Karpas-422 (cell line): ENCODE data around the gene ERC2. TPM values are rescaled to one million over a fixed set of nuclear protein-coding genes. Genes with fewer than 3 reads are reported as not detected.

Experiments
- DNase-seq: peaks from one replicate; pipeline ENCODE4 v3.0.0-alpha.2; 2015
- H2AFZ ChIP-seq: fragments of 200-600 bp; sonication (generic); 2 replicates; pipeline ENCODE4 v1.6.1; 2014; ENCODE audit warnings: antibody characterized with exemption, low read length, mixed read lengths
- H3K27ac ChIP-seq: fragments of 200-600 bp; sonication (generic); 2 replicates; pipeline ENCODE4 v1.5.1; 2014; ENCODE audit warnings: mild to moderate bottlenecking, low read length, moderate library complexity
- H3K27me3 ChIP-seq: fragments of 200-600 bp; sonication (generic); 2 replicates; pipeline ENCODE4 v1.6.1; 2014; ENCODE audit warnings: low read length, mixed read lengths
- H3K36me3 ChIP-seq: fragments of 200-600 bp; sonication (generic); 2 replicates; pipeline ENCODE4 v1.6.1; 2014; ENCODE audit warnings: low read length, mixed read lengths; ENCODE audit not compliant: insufficient read depth
- H3K4me1 ChIP-seq: fragments of 200-600 bp; sonication (generic); 2 replicates; pipeline ENCODE4 v1.6.1; 2014; ENCODE audit warnings: mild to moderate bottlenecking, low read length, mixed read lengths
- H3K4me2 ChIP-seq: fragments of 200-600 bp; sonication (generic); 2 replicates; pipeline ENCODE4 v1.6.1; 2014; ENCODE audit warnings: low read length, low read depth, mild to moderate bottlenecking; ENCODE audit not compliant: poor library complexity, severe bottlenecking
- H3K4me3 ChIP-seq: fragments of 200-600 bp; sonication (generic); 2 replicates; pipeline ENCODE4 v1.5.1; 2014; ENCODE audit warnings: mild to moderate bottlenecking, antibody characterized with exemption, low read length, mixed read lengths
- H3K79me2 ChIP-seq: fragments of 200-600 bp; sonication (generic); 2 replicates; pipeline ENCODE4 v1.6.1; 2014; ENCODE audit warnings: mild to moderate bottlenecking, low read length, mixed read lengths
- H3K9ac ChIP-seq: fragments of 200-600 bp; sonication (generic); 2 replicates; pipeline ENCODE4 v1.6.0; 2014; ENCODE audit warnings: low read length
- H3K9me2 ChIP-seq: fragments of 200-600 bp; sonication (generic), shearing (Covaris generic); replicated peaks from 2 replicates; pipeline ENCODE4 v1.6.0; 2014; ENCODE audit warnings: mild to moderate bottlenecking, low read length, moderate library complexity; ENCODE audit not compliant: insufficient read depth
- H3K9me3 ChIP-seq: fragments of 300-700, 200-600 bp; sonication (generic); 2 replicates; pipeline ENCODE4 v1.6.1; 2014; ENCODE audit warnings: low read length, mixed read lengths
- H4K20me1 ChIP-seq: fragments of 200-600 bp; sonication (generic); 2 replicates; pipeline ENCODE4 v1.6.1; 2014; ENCODE audit warnings: mild to moderate bottlenecking, antibody characterized with exemption, low read length, low read depth; ENCODE audit not compliant: insufficient read depth
- total RNA-seq: library from RNA; depleted of rRNA; stranded (reverse); fragments of >200 nt; shearing (Covaris generic); gene quantifications from 2 replicates; pipeline ENCODE4 v1.2.3, GENCODE V29; 2014; ENCODE audit warnings: low replicate concordance

The ERC2 gene
- total RNA-seq, 1 experiment from 2014 or later = 3.7 TPM

DNA sequence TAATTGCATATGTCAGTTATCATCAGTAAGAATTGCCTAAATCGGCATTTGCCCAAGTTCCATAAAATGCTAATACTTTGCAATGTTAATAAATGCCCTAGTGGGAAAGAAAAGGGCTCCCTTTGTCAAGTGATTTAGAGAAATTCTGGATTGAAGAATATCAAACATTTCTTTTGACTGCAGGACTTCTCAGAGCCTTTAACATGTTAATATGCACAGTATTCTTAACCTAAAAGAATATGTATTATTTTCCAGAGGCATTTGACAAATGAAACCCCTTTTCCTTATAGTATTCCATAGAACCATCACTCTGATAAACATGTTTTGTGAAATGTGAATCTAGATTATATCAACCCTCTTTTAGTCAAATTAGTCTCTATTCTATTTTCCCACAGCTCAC lies 529.0 kb downstream of the ERC2 start:
- Histone ChIP-seq H3K9ac (no peak overlapping the region), H3K9me2 (no peaks in the 10 kb centered on the region), H3K27ac (no peak overlapping the region), H3K36me3 (no peaks in the 10 kb centered on the region), H2AFZ (no peak overlapping the region), H3K27me3 (no peaks in the 10 kb centered on the region), H3K9me3 (no peaks in the 10 kb centered on the region), H3K79me2 (no peaks in the 10 kb centered on the region), H4K20me1 (no peaks in the 10 kb centered on the region), H3K4me2 (no peak overlapping the region), H3K4me3 (no peak overlapping the region), H3K4me1 (no peaks in the 10 kb centered on the region)
- no peak for DNase-seq

GRCh38 chr3:55937301-55937700 lies 531.0 kb downstream of the ERC2 start:
- Histone ChIP-seq H4K20me1 (no peaks in the 10 kb centered on the region), H3K27ac (no peak overlapping the region), H3K9ac (no peak overlapping the region), H3K4me2 (no peak overlapping the region), H3K4me1 (no peaks in the 10 kb centered on the region), H2AFZ (no peak overlapping the region), H3K27me3 (no peaks in the 10 kb centered on the region), H3K79me2 (no peaks in the 10 kb centered on the region), H3K4me3 (no peak overlapping the region), H3K36me3 (no peaks in the 10 kb centered on the region), H3K9me2 (no peaks in the 10 kb centered on the region), H3K9me3 (no peaks in the 10 kb centered on the region)
- DNase-seq = no peak

DNA sequence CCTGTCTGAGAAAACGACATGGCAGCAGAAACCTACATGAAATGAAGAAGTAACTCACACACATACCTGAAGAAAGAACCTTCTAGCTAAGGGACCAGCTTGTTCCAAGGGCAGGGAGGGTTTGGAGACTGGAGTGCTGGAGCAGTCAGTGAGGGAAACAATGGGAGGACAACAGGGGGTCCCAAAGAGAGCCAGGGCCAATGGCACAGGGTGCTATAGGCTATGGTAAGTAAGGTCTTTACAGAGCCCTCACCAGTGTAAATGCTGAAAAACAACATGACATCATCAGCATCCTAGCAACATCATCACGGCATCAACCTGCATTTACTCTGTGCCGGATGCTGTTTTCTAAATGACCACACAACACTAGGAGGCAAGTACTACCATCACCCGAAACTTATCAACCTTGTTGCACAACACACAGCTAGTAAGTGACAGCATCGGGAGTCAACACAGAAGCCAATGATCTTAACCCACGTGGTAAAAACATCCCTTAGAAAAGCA lies 531.7 kb downstream of the ERC2 start:
- no peak overlapping the region for H2AFZ ChIP-seq
- no peaks in the 10 kb centered on the region for H3K79me2 ChIP-seq
- no peaks in the 10 kb centered on the region for H3K27me3 ChIP-seq
- no peak for DNase-seq
- no peak overlapping the region for H3K27ac ChIP-seq
- no peak overlapping the region for H3K4me3 ChIP-seq
- H3K9me2 ChIP-seq = no peaks in the 10 kb centered on the region
- no peaks in the 10 kb centered on the region for H3K36me3 ChIP-seq
- H3K9ac ChIP-seq = no peak overlapping the region
- no peaks in the 10 kb centered on the region for H3K4me1 ChIP-seq
- H3K9me3 ChIP-seq = no peaks in the 10 kb centered on the region
- no peaks in the 10 kb centered on the region for H4K20me1 ChIP-seq
- no peak overlapping the region for H3K4me2 ChIP-seq

DNA sequence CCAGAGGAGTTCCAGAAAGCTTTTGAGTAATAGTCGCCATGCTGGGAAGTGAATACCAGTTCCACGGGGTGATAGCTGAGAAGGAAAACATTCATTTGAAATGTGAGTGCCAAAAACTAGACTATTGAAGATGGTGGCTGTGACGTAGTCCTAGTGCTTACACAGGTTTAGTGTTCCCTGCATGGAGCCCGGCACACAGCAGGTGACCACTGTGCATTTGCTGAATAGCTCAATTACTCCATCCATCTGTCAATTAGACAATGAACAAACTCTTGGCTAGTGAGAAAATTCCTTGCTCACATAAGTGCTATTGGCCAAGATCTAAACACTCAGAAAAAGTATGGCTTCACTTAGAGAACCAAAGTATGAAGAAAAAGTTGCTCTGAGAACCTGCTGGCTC lies 533.0 kb downstream of the ERC2 start:
- no peaks in the 10 kb centered on the region for H3K9me3 ChIP-seq
- H3K4me2 ChIP-seq = no peak overlapping the region
- H4K20me1 ChIP-seq = no peaks in the 10 kb centered on the region
- H2AFZ ChIP-seq = no peak overlapping the region
- H3K9ac ChIP-seq = no peak overlapping the region
- H3K4me1 ChIP-seq = no peaks in the 10 kb centered on the region
- no peak overlapping the region for H3K4me3 ChIP-seq
- H3K27me3 ChIP-seq = no peaks in the 10 kb centered on the region
- no peaks in the 10 kb centered on the region for H3K9me2 ChIP-seq
- DNase-seq = no peak
- no peaks in the 10 kb centered on the region for H3K36me3 ChIP-seq
- H3K27ac ChIP-seq = no peak overlapping the region
- H3K79me2 ChIP-seq = no peaks in the 10 kb centered on the region

GRCh38 chr3:55934771-55935170 lies 533.5 kb downstream of the ERC2 start:
- Histone ChIP-seq H3K36me3 (no peaks in the 10 kb centered on the region), H2AFZ (no peak overlapping the region), H3K9me3 (no peaks in the 10 kb centered on the region), H3K4me3 (no peak overlapping the region), H3K27me3 (no peaks in the 10 kb centered on the region), H3K9me2 (no peaks in the 10 kb centered on the region), H4K20me1 (no peaks in the 10 kb centered on the region), H3K27ac (no peak overlapping the region), H3K4me1 (no peaks in the 10 kb centered on the region), H3K4me2 (no peak overlapping the region), H3K9ac (no peak overlapping the region), H3K79me2 (no peaks in the 10 kb centered on the region)
- no peak for DNase-seq

DNA sequence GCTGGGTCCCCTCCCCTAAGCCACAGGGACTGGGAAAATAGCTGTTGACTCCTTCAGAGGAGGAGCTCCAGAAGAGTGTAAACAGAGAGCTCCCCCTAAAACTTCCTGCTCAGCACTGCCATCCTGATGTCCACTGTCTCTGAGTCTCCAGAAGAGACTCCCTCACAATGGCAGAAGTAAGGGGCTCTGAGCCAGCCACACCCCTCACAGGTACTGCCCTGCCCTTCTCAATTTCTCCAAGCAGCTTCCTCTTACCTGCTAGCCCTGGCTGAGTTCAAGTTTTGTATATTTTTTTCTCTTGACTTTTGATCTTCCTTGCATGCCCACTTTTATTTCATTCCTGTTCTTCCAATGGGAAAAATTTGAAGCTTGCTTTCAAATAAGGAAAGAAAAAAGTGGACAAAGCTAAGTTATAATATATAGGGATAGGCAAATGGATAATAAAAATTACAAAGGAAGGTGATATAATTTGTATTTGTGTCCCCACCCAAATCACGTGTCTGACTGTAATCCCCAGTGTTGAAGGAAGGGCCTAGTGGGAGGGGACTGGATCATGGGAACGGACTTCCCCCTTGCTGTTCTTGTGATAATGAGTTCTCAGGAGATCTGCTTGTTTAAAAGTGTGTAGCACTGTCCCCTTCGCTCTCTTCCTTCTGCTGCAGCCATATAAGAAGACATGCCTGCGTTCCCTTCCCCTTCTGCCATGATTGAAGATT lies 539.0 kb downstream of the ERC2 start:
- Histone ChIP-seq H3K9me2 (no peaks in the 10 kb centered on the region), H3K27ac (no peak overlapping the region), H3K27me3 (no peaks in the 10 kb centered on the region), H3K4me1 (no peaks in the 10 kb centered on the region), H3K9ac (no peak overlapping the region), H3K79me2 (no peaks in the 10 kb centered on the region), H4K20me1 (no peaks in the 10 kb centered on the region), H3K4me2 (no peak overlapping the region), H3K36me3 (no peaks in the 10 kb centered on the region), H3K4me3 (no peak overlapping the region), H3K9me3 (no peaks in the 10 kb centered on the region), H2AFZ (no peak overlapping the region)
- no peak for DNase-seq

GRCh38 chr3:55923626-55924025 lies 544.6 kb downstream of the ERC2 start:
- no peak overlapping the region for H3K27ac ChIP-seq
- no peaks in the 10 kb centered on the region for H3K9me3 ChIP-seq
- H3K36me3 ChIP-seq = no peaks in the 10 kb centered on the region
- H3K4me2 ChIP-seq = no peak overlapping the region
- H3K9ac ChIP-seq = no peak overlapping the region
- H4K20me1 ChIP-seq = no peaks in the 10 kb centered on the region
- H3K4me1 ChIP-seq = no peaks in the 10 kb centered on the region
- no peaks in the 10 kb centered on the region for H3K27me3 ChIP-seq
- no peak overlapping the region for H3K4me3 ChIP-seq
- H2AFZ ChIP-seq = no peak overlapping the region
- H3K79me2 ChIP-seq = no peaks in the 10 kb centered on the region
- H3K9me2 ChIP-seq = no peaks in the 10 kb centered on the region
- no peak for DNase-seq

DNA sequence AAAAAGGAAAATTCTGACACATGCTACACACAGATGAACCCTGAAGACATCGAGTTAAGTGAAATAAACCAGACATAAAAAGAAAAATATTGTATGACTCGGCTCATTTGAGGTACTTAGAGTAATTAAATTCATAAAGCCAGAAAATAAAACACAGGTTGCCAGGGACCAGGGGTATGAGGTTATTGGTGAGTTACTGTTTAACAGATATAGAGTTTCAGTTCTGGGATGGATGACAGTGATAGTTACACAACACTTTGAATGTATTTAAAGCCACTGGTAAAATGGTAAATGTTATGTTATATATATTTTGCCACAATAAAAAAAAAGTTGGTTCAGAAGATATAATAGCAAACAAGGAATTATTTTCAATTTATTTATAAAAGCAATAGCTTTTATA lies 545.1 kb downstream of the ERC2 start:
- Histone ChIP-seq H2AFZ (no peak overlapping the region), H3K27ac (no peak overlapping the region)
- DNase-seq = no peak

More for the DNA sequence above, 545.1 kb downstream of the ERC2 start:
- Histone ChIP-seq H3K4me1 (no peaks in the 10 kb centered on the region), H3K9me2 (no peaks in the 10 kb centered on the region), H4K20me1 (no peaks in the 10 kb centered on the region), H3K36me3 (no peaks in the 10 kb centered on the region), H3K9ac (no peak overlapping the region), H3K4me3 (no peak overlapping the region), H3K27me3 (no peaks in the 10 kb centered on the region), H3K79me2 (no peaks in the 10 kb centered on the region), H3K4me2 (no peak overlapping the region), H3K9me3 (no peaks in the 10 kb centered on the region)
